ENCODE data around the gene COX4I1. TPM values are rescaled to one million over a fixed set of nuclear protein-coding genes. Genes with fewer than 3 reads are reported as not detected.

Gene COX4I1
- total and polyA plus RNA-seq, 10 of the 15 experiments (the other 5 are each of a cell fraction or from before 2014, with no cell fraction given) = 480 to 1,889 (median 872) TPM

DNA sequence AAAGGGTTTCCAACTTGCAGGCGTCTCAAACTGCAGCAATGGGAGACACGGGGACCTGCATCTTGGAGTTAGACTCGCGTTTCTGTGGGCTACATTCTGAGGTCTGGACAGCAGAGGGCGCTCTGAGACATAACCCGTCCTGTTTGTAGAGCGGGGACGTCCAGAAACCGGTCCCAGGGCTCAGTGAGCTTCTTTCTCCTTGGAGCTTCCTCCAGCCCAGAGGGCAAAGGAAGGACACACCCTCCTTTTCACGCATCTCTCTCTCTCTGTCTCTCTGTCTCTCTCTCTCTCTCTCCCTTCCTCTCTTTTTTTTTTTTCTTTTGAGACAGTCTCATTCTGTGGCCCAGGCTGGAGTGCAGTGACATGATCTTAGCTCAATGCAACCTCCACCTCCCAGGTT, 19.8 kb downstream of the COX4I1 start (continued):
- TF ChIP-seq RB1 (IDR thresholded peaks at IDR 0.05; ENCODE audit: borderline replicate concordance) = no peak
- 0 out of 2 replicates have a peak, but pooled peaks have one; percentile 49 for TF ChIP-seq YY1 (IDR thresholded peaks at IDR 0.05; ENCODE audit: low read depth, low read length)

DNA sequence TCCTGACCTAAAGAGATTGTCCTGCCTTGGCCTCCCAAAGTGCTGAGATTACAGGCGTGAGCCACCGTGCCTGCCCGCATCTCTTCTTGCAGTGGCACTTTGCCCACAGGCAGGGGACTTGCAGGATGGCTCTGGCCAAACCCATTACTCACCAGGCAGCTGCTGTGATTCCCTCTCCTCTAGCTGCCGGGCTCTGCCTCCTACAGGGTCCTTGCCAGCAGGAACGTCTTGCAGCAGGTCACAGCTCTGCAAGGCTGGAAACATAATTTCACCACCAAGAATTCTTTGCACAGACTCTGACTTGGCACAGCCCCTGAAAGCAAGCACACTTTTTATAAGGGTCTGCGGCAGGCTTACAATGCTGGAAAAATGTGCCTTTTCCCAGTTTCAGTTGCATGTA, 20.3 kb downstream of the COX4I1 start:
- H2AFZ ChIP-seq (ENCODE audit: control insufficient read depth, low read depth, low read length) = no peak overlapping the region
- DNase-seq (ENCODE audit: low read depth, low spot score) (no peak), FAIRE-seq (no peak), ATAC-seq (no peak)
- CTCF ChIA-PET = interaction anchor here (0.6 to 9.6 kb wide), 40 partner anchors 9 to 699 kb away, joined by 3 to 345 read pairs (median 4); partner anchors contain the start of gene IRF8
- POLR2A ChIA-PET = interaction anchor here (0.6 to 1.0 kb wide), 3 partner anchors 82 to 590 kb away, joined by 3 to 6 read pairs (median 3); no protein-coding TSS in a partner anchor
- no peaks in the 10 kb centered on the region for H3K9me3 ChIP-seq (replicated peaks; ENCODE audit: control insufficient read depth, insufficient read depth, low read length)
- SMC1A ChIA-PET (ENCODE audit: uncharacterized antibody, unreplicated experiment) = interaction anchor here (0.7 to 8.3 kb wide), 14 partner anchors 46 to 698 kb away, joined by 3 to 229 read pairs (median 5); partner anchors contain the start of gene IRF8
- TF ChIP-seq SUPT20H (IDR thresholded peaks at IDR 0.05; ENCODE audit: borderline replicate concordance, control insufficient read depth, low read depth, low read length) (no peak), MYB (IDR thresholded peaks at IDR 0.05; ENCODE audit: borderline replicate concordance, low read depth, low read length) (no peak), GABPA (IDR thresholded peaks at IDR 0.05; ENCODE audit: low read depth) (no peak), LARP7 (IDR thresholded peaks at IDR 0.05) (no peak), ZNF622 (IDR thresholded peaks at IDR 0.05) (no peak), ZSCAN29 (IDR thresholded peaks at IDR 0.05) (no peak), EP300 (IDR thresholded peaks at IDR 0.05; ENCODE audit: borderline replicate concordance in 1 of 2, control insufficient read depth in 1 of 2, low read depth in 2 of 2, low read length in 2 of 2) (no peak), ETV6 (conservative IDR thresholded peaks at IDR 0.05 in 1 of 2, IDR thresholded peaks at IDR 0.05 in 1 of 2; ENCODE audit: borderline replicate concordance in 1 of 2, low read depth in 1 of 2) (no peak), ASH2L (IDR thresholded peaks at IDR 0.05; ENCODE audit: borderline replicate concordance, low read depth) (no peak), WRNIP1 (IDR thresholded peaks at IDR 0.05; ENCODE audit: borderline replicate concordance, low read depth, low read length) (no peak), SMC3 (IDR thresholded peaks at IDR 0.05; ENCODE audit: borderline replicate concordance, low read length) (no peak), CREB1 (IDR thresholded peaks at IDR 0.05; ENCODE audit: low read depth) (no peak)
- TF ChIP-seq, protein P1, sequence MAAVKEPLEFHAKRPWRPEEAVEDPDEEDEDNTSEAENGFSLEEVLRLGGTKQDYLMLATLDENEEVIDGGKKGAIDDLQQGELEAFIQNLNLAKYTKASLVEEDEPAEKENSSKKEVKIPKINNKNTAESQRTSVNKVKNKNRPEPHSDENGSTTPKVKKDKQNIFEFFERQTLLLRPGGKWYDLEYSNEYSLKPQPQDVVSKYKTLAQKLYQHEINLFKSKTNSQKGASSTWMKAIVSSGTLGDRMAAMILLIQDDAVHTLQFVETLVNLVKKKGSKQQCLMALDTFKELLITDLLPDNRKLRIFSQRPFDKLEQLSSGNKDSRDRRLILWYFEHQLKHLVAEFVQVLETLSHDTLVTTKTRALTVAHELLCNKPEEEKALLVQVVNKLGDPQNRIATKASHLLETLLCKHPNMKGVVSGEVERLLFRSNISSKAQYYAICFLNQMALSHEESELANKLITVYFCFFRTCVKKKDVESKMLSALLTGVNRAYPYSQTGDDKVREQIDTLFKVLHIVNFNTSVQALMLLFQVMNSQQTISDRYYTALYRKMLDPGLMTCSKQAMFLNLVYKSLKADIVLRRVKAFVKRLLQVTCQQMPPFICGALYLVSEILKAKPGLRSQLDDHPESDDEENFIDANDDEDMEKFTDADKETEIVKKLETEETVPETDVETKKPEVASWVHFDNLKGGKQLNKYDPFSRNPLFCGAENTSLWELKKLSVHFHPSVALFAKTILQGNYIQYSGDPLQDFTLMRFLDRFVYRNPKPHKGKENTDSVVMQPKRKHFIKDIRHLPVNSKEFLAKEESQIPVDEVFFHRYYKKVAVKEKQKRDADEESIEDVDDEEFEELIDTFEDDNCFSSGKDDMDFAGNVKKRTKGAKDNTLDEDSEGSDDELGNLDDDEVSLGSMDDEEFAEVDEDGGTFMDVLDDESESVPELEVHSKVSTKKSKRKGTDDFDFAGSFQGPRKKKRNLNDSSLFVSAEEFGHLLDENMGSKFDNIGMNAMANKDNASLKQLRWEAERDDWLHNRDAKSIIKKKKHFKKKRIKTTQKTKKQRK (IDR thresholded peaks at IDR 0.05; ENCODE audit: low read depth, low read length) = no peak
- TF ChIP-seq, protein P2, sequence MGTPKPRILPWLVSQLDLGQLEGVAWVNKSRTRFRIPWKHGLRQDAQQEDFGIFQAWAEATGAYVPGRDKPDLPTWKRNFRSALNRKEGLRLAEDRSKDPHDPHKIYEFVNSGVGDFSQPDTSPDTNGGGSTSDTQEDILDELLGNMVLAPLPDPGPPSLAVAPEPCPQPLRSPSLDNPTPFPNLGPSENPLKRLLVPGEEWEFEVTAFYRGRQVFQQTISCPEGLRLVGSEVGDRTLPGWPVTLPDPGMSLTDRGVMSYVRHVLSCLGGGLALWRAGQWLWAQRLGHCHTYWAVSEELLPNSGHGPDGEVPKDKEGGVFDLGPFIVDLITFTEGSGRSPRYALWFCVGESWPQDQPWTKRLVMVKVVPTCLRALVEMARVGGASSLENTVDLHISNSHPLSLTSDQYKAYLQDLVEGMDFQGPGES (IDR thresholded peaks at IDR 0.05) = no peak
- TF ChIP-seq, protein P3, sequence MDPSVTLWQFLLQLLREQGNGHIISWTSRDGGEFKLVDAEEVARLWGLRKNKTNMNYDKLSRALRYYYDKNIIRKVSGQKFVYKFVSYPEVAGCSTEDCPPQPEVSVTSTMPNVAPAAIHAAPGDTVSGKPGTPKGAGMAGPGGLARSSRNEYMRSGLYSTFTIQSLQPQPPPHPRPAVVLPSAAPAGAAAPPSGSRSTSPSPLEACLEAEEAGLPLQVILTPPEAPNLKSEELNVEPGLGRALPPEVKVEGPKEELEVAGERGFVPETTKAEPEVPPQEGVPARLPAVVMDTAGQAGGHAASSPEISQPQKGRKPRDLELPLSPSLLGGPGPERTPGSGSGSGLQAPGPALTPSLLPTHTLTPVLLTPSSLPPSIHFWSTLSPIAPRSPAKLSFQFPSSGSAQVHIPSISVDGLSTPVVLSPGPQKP (IDR thresholded peaks at IDR 0.05; ENCODE audit: low read depth, low read length) = no peak
- BruUV-seq (replicated peaks) = no TSS peak
- no peaks in the 10 kb centered on the region for H3K27me3 ChIP-seq (replicated peaks in 1 of 2; ENCODE audit: control insufficient read depth in 2 of 2, insufficient read depth in 2 of 2, low read length in 1 of 2)
- RAD21 ChIA-PET (ENCODE audit: unreplicated experiment) = interaction anchor here (0.6 to 9.6 kb wide), 18 partner anchors 13 to 698 kb away, joined by 3 to 211 read pairs (median 5); partner anchors contain the start of gene IRF8
- H3K4me3 ChIP-seq = no peak overlapping the region
- no peak overlapping the region for H3K4me2 ChIP-seq (ENCODE audit: control insufficient read depth, insufficient read depth)
- no peaks in the 10 kb centered on the region for H3K79me2 ChIP-seq (ENCODE audit: control insufficient read depth, insufficient read depth, low read length)
- H4K20me1 ChIP-seq (ENCODE audit: control insufficient read depth, insufficient read depth) = no peaks in the 10 kb centered on the region
- in situ Hi-C loops (cut with MboI) (loop anchor here (5.0 to 25.0 kb wide), 5 partner anchors 83 to 703 kb away; no protein-coding TSS in a partner anchor), intact Hi-C loops (cut with micrococcal nuclease; ENCODE audit: unreplicated experiment) (loop anchor here (2.0 kb wide), 1 partner anchor 83 kb away; no protein-coding TSS in a partner anchor)
- no peak overlapping the region for H3K9ac ChIP-seq (ENCODE audit: control insufficient read depth, insufficient read depth, low read length)
- WGBS (ENCODE audit: insufficient coverage, insufficient replicate concordance, low lambda C conversion rate, missing lambda C conversion rate) = 63% methylated on average over 6 of the region's 6 CpGs
- H3K36me3 ChIP-seq (ENCODE audit: control insufficient read depth in 2 of 2, insufficient read depth in 2 of 2, low read length in 1 of 2) = no peaks in the 10 kb centered on the region
- no peak overlapping the region for H3K27ac ChIP-seq (ENCODE audit: control insufficient read depth, insufficient read depth)
- peaks cover 18% of the 10 kb centered on the region for H3K4me1 ChIP-seq (ENCODE audit: control insufficient read depth, insufficient read depth, low read length)

All from GM12878 (cell line).